SK-N-SH (cell line): ENCODE results near the gene MCC. TPM values are rescaled to one million over a fixed set of nuclear protein-coding genes. Genes with fewer than 3 reads are reported as not detected.

Source experiments
- CTCF ChIA-PET: fragments of 300-600, 350-600 bp; formaldehyde crosslinking; extraction: SDS; loops from one replicate; lab custom pipeline; 2021; lab: Yijun Ruan, JAX
- POLR2A ChIA-PET: fragments of 350-600 bp; sonication (Branson Sonifier 250); formaldehyde crosslinking; extraction: SDS; loops from one replicate; lab custom pipeline; 2020; ENCODE audit warnings: antibody characterized with exemption, inconsistent platforms; lab: Yijun Ruan, JAX
- DNase-seq: peaks from one replicate; pipeline ENCODE4 v3.0.0; 2012
- H2AFZ ChIP-seq: fragments of 200-600 bp; sonication (generic); 2 replicates; pipeline ENCODE4 v1.8.1; 2016; ENCODE audit warnings: antibody characterized with exemption, mild to moderate bottlenecking, low read depth
- H3F3A ChIP-seq: fragments of 200-600 bp; sonication (generic); replicated peaks from 2 replicates; pipeline ENCODE3; 2016; ENCODE audit warnings: antibody characterized with exemption, mild to moderate bottlenecking; ENCODE audit not compliant: insufficient read depth
- H3K27ac ChIP-seq, 2 experiments: fragments of 200-500 bp in 1 of 2; fragments of 200-600 bp in 1 of 2; sonication (Bioruptor generic) in 1 of 2; sonication (generic), shearing (Covaris generic) in 1 of 2; 2 replicates each; pipeline versions ENCODE4 v1.5.1 to v1.6.1; 2014 to 2016; ENCODE audit warnings: low read depth in 2 of 2, inconsistent platforms in 1 of 2, low read length in 1 of 2, mild to moderate bottlenecking in 1 of 2, mixed read lengths in 1 of 2
- H3K27me3 ChIP-seq: fragments of 200-600 bp; sonication (generic), shearing (Covaris generic); 2 replicates; pipeline ENCODE4 v1.6.1; 2016; ENCODE audit warnings: mixed run types; ENCODE audit not compliant: insufficient read depth
- H3K36me3 ChIP-seq, 2 experiments: fragments of 200-500 bp in 1 of 2; fragments of 200-600 bp in 1 of 2; sonication (Bioruptor generic) in 1 of 2; sonication (generic) in 1 of 2; replicated peaks in 1 of 2; 2 replicates each; pipeline versions ENCODE3 to v1.5.1; 2014 to 2016; ENCODE audit warnings: low read length in 1 of 2, mild to moderate bottlenecking in 1 of 2; ENCODE audit not compliant: insufficient read depth in 2 of 2, control insufficient read depth in 1 of 2
- H3K4me1 ChIP-seq, 2 experiments: fragments of 200-500 bp in 1 of 2; fragments of 200-600 bp in 1 of 2; sonication (Bioruptor generic) in 1 of 2; sonication (generic), shearing (Covaris generic) in 1 of 2; 2 replicates each; pipeline versions ENCODE4 v1.5.1 to v1.6.1; 2014 to 2016; ENCODE audit warnings: low read depth in 1 of 2, low read length in 1 of 2, mixed run types in 1 of 2; ENCODE audit not compliant: insufficient read depth in 2 of 2, control insufficient read depth in 1 of 2
- H3K4me2 ChIP-seq: fragments of 200-600 bp; sonication (generic), shearing (Covaris generic); 2 replicates; pipeline ENCODE4 v1.6.1; 2017; ENCODE audit warnings: mixed run types
- H3K4me3 ChIP-seq, 2 experiments: fragments of 200-500 bp in 1 of 2; fragments of 200-600 bp in 1 of 2; sonication (Bioruptor generic) in 1 of 2; sonication (generic), shearing (Covaris generic) in 1 of 2; 2 replicates each; pipeline versions ENCODE4 v1.5.1 to v1.8.1; 2014 to 2016; ENCODE audit warnings: low read depth in 2 of 2, inconsistent platforms in 1 of 2, low read length in 1 of 2, mild to moderate bottlenecking in 1 of 2, mixed read lengths in 1 of 2, moderate library complexity in 1 of 2
- H3K79me2 ChIP-seq: fragments of 200-600 bp; sonication (generic); 2 replicates; pipeline ENCODE4 v1.8.1; 2017; ENCODE audit warnings: mild to moderate bottlenecking; ENCODE audit not compliant: insufficient read depth
- H3K9ac ChIP-seq: fragments of 200-600 bp; sonication (generic); 2 replicates; pipeline ENCODE4 v1.6.1; 2017; ENCODE audit warnings: mixed run types
- H3K9me2 ChIP-seq: fragments of 200-600 bp; sonication (generic); 2 replicates; pipeline ENCODE4 v1.6.1; 2017; ENCODE audit warnings: mixed run types
- H3K9me3 ChIP-seq: fragments of 200-600 bp; sonication (generic); 2 replicates; pipeline ENCODE4 v1.6.1; 2017; ENCODE audit warnings: mixed run types, mild to moderate bottlenecking, moderate library complexity
- H4K20me1 ChIP-seq: fragments of 200-600 bp; sonication (generic); 2 replicates; pipeline ENCODE4 v1.6.1; 2017; ENCODE audit warnings: mild to moderate bottlenecking, mixed run types; ENCODE audit not compliant: insufficient read depth
- CHD2 ChIP-seq: fragments of 150-350 bp; IDR thresholded peaks from 2 replicates; pipeline ENCODE4 v1.6.1; 2018; ENCODE audit warnings: low read length; ENCODE audit not compliant: partially characterized antibody
- ELF1 ChIP-seq: IDR thresholded peaks from 2 replicates; pipeline ENCODE4 v1.4.0; 2012
- EP300 ChIP-seq, 2 experiments: IDR thresholded peaks; 2 replicates each; pipeline versions ENCODE4 v1.4.0 to v1.6.1; 2012; ENCODE audit warnings: borderline replicate concordance in 1 of 2, low read depth in 1 of 2, low read length in 1 of 2
- FOSL2 ChIP-seq: IDR thresholded peaks from 2 replicates; pipeline ENCODE4 v1.4.0; 2012; ENCODE audit warnings: low read depth, mild to moderate bottlenecking, moderate library complexity, borderline replicate concordance
- FOXJ3 ChIP-seq: sonication (generic); formaldehyde crosslinking; IDR thresholded peaks from 2 replicates; pipeline ENCODE4 v1.5.1; 2020; ENCODE audit warnings: mild to moderate bottlenecking, missing genetic modification reagents
- FOXM1 ChIP-seq: IDR thresholded peaks from 2 replicates; pipeline ENCODE4 v1.4.0; 2012; ENCODE audit warnings: low read depth, mild to moderate bottlenecking
- GATA2 ChIP-seq: sonication (generic); formaldehyde crosslinking; IDR thresholded peaks from 2 replicates; pipeline ENCODE4 v1.5.0; 2020; ENCODE audit warnings: mild to moderate bottlenecking, missing genetic modification reagents
- JUND ChIP-seq: IDR thresholded peaks from 2 replicates; pipeline ENCODE4 v1.4.0; 2012
- MEF2A ChIP-seq: IDR thresholded peaks from 2 replicates; pipeline ENCODE4 v1.4.0; 2012; ENCODE audit warnings: low read depth, borderline replicate concordance
- MXI1 ChIP-seq: IDR thresholded peaks from 2 replicates; pipeline ENCODE4 v1.6.1; 2012; ENCODE audit warnings: mild to moderate bottlenecking, low read depth, low read length, improper control_type of control experiment
- NFIC ChIP-seq: IDR thresholded peaks from 2 replicates; pipeline ENCODE4 v1.4.0; 2012; ENCODE audit warnings: borderline replicate concordance
- NRF1 ChIP-seq: IDR thresholded peaks from 2 replicates; pipeline ENCODE4 v1.6.1; 2012; ENCODE audit warnings: low read depth, mild to moderate bottlenecking, low read length
- RXRA ChIP-seq: IDR thresholded peaks from 2 replicates; pipeline ENCODE4 v1.4.0; 2012; ENCODE audit warnings: low read depth, mild to moderate bottlenecking, borderline replicate concordance
- SIN3A ChIP-seq: IDR thresholded peaks from 2 replicates; pipeline ENCODE4 v1.6.1; 2012; ENCODE audit warnings: low read depth, mild to moderate bottlenecking, low read length, moderate library complexity, borderline replicate concordance
- WGBS: methylation state at CpG from one replicate; pipeline ENCODE4 v1.1.6; 2017; ENCODE audit warnings: low lambda C conversion rate; 5-methylcytosine and 5-hydroxymethylcytosine counted together
- polyA plus RNA-seq, 3 experiments: library from polyadenylated mRNA; depleted of rRNA; stranded (reverse); fragments of >200 nt; gene quantifications; 2 replicates each; pipeline ENCODE4 v1.2.3, GENCODE V29; 2012
- TF ChIP-seq, protein P1 (sequence below): fragments of 150-350 bp; IDR thresholded peaks from 2 replicates; pipeline ENCODE4 v1.6.1; 2017; ENCODE audit warnings: antibody characterized with exemption, low read length, low read depth, borderline replicate concordance
- TF ChIP-seq, protein P2 (sequence below): IDR thresholded peaks from 2 replicates; pipeline ENCODE4; 2012
- TF ChIP-seq, protein P3 (sequence below): fragments of 200-600 bp; sonication (generic); IDR thresholded peaks from 2 replicates; pipeline ENCODE4 v1.6.1; 2017; ENCODE audit warnings: antibody characterized with exemption, mild to moderate bottlenecking, moderate library complexity
- TF ChIP-seq, protein P4 (sequence below): fragments of 150-350 bp; IDR thresholded peaks from 2 replicates; pipeline ENCODE4 v1.6.1; 2016; ENCODE audit warnings: mild to moderate bottlenecking, low read depth, low read length
- TF ChIP-seq, protein P5 (sequence below): IDR thresholded peaks from 2 replicates; pipeline ENCODE4 v1.4.0; 2012; ENCODE audit warnings: low read depth, borderline replicate concordance

The MCC gene
- polyA plus RNA-seq, 1 of the 3 experiments (the other 2 are of a cell fraction) = 3.6 TPM

DNA sequence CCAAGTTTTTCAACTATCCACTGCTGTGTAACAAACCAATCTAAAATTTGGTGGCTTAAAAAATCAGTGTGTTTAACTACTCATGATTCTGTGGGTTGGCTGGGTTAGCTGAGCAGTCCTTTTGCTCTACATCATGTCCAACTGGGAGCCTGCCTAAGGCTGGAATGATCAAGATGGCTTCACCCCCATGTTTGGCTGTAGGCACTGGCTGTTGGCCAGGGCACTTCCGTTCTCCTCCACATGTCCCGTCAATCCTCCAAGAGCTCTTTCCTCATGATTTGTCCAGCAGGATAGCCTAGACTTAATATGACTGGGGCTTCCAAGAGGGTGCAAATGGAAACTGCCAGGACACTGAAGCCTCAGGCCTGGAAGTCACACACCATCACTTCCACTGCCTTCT is 36.5 kb downstream of the MCC start:
- no peaks in the 10 kb centered on the region for H3K36me3 ChIP-seq
- 100% methylated on average over 2 of the region's 2 CpGs for WGBS
- POLR2A ChIA-PET = no interaction called here
- H3K9me2 ChIP-seq = no peaks in the 10 kb centered on the region
- no peaks in the 10 kb centered on the region for H3K9me3 ChIP-seq
- CTCF ChIA-PET = no interaction called here
- no peak for DNase-seq
- no peak overlapping the region for H3K27ac ChIP-seq
- no peak overlapping the region for H3K4me3 ChIP-seq
- H3K4me1 ChIP-seq = peaks cover 0 to 2% of the 10 kb centered on the region in 2 experiments; a peak in 1 of 4 replicates
- no peaks in the 10 kb centered on the region for H3K27me3 ChIP-seq
- H3K4me2 ChIP-seq = no peak overlapping the region
- no peaks in the 10 kb centered on the region for H3K79me2 ChIP-seq
- no peaks in the 10 kb centered on the region for H3F3A ChIP-seq
- H4K20me1 ChIP-seq = no peaks in the 10 kb centered on the region
- no peak overlapping the region for H3K9ac ChIP-seq
- no peak overlapping the region for H2AFZ ChIP-seq
- no peak for TF ChIP-seq CHD2
- TF ChIP-seq GATA2 = no peak
- TF ChIP-seq NRF1 = no peak
- TF ChIP-seq, protein P1, sequence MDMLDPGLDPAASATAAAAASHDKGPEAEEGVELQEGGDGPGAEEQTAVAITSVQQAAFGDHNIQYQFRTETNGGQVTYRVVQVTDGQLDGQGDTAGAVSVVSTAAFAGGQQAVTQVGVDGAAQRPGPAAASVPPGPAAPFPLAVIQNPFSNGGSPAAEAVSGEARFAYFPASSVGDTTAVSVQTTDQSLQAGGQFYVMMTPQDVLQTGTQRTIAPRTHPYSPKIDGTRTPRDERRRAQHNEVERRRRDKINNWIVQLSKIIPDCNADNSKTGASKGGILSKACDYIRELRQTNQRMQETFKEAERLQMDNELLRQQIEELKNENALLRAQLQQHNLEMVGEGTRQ = no peak
- TF ChIP-seq SIN3A = no peak
- TF ChIP-seq RXRA = no peak
- no peak for TF ChIP-seq JUND
- no peak for TF ChIP-seq NFIC
- TF ChIP-seq, protein P2, sequence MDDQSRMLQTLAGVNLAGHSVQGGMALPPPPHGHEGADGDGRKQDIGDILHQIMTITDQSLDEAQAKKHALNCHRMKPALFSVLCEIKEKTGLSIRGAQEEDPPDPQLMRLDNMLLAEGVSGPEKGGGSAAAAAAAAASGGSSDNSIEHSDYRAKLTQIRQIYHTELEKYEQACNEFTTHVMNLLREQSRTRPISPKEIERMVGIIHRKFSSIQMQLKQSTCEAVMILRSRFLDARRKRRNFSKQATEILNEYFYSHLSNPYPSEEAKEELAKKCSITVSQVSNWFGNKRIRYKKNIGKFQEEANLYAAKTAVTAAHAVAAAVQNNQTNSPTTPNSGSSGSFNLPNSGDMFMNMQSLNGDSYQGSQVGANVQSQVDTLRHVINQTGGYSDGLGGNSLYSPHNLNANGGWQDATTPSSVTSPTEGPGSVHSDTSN = no peak
- TF ChIP-seq, protein P3, sequence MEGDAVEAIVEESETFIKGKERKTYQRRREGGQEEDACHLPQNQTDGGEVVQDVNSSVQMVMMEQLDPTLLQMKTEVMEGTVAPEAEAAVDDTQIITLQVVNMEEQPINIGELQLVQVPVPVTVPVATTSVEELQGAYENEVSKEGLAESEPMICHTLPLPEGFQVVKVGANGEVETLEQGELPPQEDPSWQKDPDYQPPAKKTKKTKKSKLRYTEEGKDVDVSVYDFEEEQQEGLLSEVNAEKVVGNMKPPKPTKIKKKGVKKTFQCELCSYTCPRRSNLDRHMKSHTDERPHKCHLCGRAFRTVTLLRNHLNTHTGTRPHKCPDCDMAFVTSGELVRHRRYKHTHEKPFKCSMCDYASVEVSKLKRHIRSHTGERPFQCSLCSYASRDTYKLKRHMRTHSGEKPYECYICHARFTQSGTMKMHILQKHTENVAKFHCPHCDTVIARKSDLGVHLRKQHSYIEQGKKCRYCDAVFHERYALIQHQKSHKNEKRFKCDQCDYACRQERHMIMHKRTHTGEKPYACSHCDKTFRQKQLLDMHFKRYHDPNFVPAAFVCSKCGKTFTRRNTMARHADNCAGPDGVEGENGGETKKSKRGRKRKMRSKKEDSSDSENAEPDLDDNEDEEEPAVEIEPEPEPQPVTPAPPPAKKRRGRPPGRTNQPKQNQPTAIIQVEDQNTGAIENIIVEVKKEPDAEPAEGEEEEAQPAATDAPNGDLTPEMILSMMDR = no peak
- TF ChIP-seq, protein P4, sequence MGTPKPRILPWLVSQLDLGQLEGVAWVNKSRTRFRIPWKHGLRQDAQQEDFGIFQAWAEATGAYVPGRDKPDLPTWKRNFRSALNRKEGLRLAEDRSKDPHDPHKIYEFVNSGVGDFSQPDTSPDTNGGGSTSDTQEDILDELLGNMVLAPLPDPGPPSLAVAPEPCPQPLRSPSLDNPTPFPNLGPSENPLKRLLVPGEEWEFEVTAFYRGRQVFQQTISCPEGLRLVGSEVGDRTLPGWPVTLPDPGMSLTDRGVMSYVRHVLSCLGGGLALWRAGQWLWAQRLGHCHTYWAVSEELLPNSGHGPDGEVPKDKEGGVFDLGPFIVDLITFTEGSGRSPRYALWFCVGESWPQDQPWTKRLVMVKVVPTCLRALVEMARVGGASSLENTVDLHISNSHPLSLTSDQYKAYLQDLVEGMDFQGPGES = no peak
- TF ChIP-seq MEF2A = no peak
- no peak for TF ChIP-seq EP300 (IDR thresholded peaks at IDR 0.05; ENCODE audit: borderline replicate concordance in 1 of 2, low read depth in 1 of 2, low read length in 1 of 2)
- TF ChIP-seq FOXM1 = no peak
- no peak for TF ChIP-seq ELF1
- TF ChIP-seq, protein P5, sequence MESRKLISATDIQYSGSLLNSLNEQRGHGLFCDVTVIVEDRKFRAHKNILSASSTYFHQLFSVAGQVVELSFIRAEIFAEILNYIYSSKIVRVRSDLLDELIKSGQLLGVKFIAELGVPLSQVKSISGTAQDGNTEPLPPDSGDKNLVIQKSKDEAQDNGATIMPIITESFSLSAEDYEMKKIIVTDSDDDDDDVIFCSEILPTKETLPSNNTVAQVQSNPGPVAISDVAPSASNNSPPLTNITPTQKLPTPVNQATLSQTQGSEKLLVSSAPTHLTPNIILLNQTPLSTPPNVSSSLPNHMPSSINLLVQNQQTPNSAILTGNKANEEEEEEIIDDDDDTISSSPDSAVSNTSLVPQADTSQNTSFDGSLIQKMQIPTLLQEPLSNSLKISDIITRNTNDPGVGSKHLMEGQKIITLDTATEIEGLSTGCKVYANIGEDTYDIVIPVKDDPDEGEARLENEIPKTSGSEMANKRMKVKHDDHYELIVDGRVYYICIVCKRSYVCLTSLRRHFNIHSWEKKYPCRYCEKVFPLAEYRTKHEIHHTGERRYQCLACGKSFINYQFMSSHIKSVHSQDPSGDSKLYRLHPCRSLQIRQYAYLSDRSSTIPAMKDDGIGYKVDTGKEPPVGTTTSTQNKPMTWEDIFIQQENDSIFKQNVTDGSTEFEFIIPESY = no peak
- TF ChIP-seq MXI1 = no peak
- no peak for TF ChIP-seq FOSL2
- no peak for TF ChIP-seq FOXJ3 (CRISPR knock-in tag)
